GM19452 (cell line): ENCODE data around the gene TRIM8.

Experiments used
- ATAC-seq: cut with Tn5 transposase; IDR thresholded peaks from one replicate; pipeline ENCODE4 v1.9.1; 2021; ENCODE audit not compliant: unreplicated experiment

The TRIM8 gene

GRCh38 chr10:102669206-102670064 is 25.2 kb downstream of the TRIM8 start:
- no peak for ATAC-seq

- ATAC-seq = no peak
These were observed 25.9 kb downstream of the TRIM8 start for GRCh38 chr10:102670065-102670670.

- ATAC-seq = no peak
These were observed 26.7 kb downstream of the TRIM8 start for GRCh38 chr10:102670871-102671434.

- no peak for ATAC-seq
These were observed 29.0 kb downstream of the TRIM8 start for GRCh38 chr10:102673236-102673818.

GRCh38 chr10:102673819-102674511 is 29.7 kb downstream of the TRIM8 start:
- ATAC-seq = no peak

- no peak for ATAC-seq
These were observed 30.3 kb downstream of the TRIM8 start for GRCh38 chr10:102674566-102674965.

- ATAC-seq = no peak
These were observed 30.9 kb downstream of the TRIM8 start for GRCh38 chr10:102675011-102675665.

GRCh38 chr10:102675666-102676533 is 31.6 kb downstream of the TRIM8 start:
- no peak for ATAC-seq

GRCh38 chr10:102676534-102677315 is 32.4 kb downstream of the TRIM8 start:
- no peak for ATAC-seq

GRCh38 chr10:102677331-102678067 is 33.2 kb downstream of the TRIM8 start:
- ATAC-seq = no peak

- no peak for ATAC-seq
These were observed 33.8 kb downstream of the TRIM8 start for GRCh38 chr10:102678068-102678400.

GRCh38 chr10:102678842-102679289 is 34.6 kb downstream of the TRIM8 start:
- ATAC-seq = no peak

GRCh38 chr10:102679596-102679995 is 35.3 kb downstream of the TRIM8 start:
- ATAC-seq = no peak

GRCh38 chr10:102681696-102682095 is 37.4 kb downstream of the TRIM8 start:
- no peak for ATAC-seq

- ATAC-seq = no peak
These were observed 38.1 kb downstream of the TRIM8 start for GRCh38 chr10:102682416-102682815.

- ATAC-seq = no peak
These were observed 38.7 kb downstream of the TRIM8 start for GRCh38 chr10:102682981-102683380.

- ATAC-seq = no peak
These were observed 39.5 kb downstream of the TRIM8 start for GRCh38 chr10:102683736-102684135.
